Skeletal muscle satellite cell (primary cell): ENCODE data around the gene HNF1B.
A peak's percentile ranks its signal among the peaks of the same experiment; 100 is the strongest.

ENCODE experiments used
- H3K27me3 ChIP-seq: 2 replicates; pipeline ENCODE4 v1.7.0; 2013; ENCODE audit warnings: low read length; ENCODE audit not compliant: control insufficient read depth, insufficient read depth
- H3K36me3 ChIP-seq: 2 replicates; pipeline ENCODE4 v1.7.0; 2013; ENCODE audit warnings: mild to moderate bottlenecking, control low read depth, low read length; ENCODE audit not compliant: insufficient read depth
- H3K4me1 ChIP-seq: 2 replicates; pipeline ENCODE4 v1.7.0; 2013; ENCODE audit warnings: low read length; ENCODE audit not compliant: control insufficient read depth, insufficient read depth
- H3K4me2 ChIP-seq: 2 replicates; pipeline ENCODE4 v1.7.0; 2013; ENCODE audit warnings: mild to moderate bottlenecking, low read length
- H3K4me3 ChIP-seq: 2 replicates; pipeline ENCODE4 v1.7.0; 2013; ENCODE audit warnings: low read length
- H3K9ac ChIP-seq: 2 replicates; pipeline ENCODE4 v1.7.0; 2013; ENCODE audit warnings: mild to moderate bottlenecking, low read depth, low read length, moderate library complexity
- H3K9me3 ChIP-seq: replicated peaks from 2 replicates; pipeline ENCODE4 v1.7.0; 2013; ENCODE audit warnings: mild to moderate bottlenecking, control low read depth, low read length

The HNF1B gene

DNA sequence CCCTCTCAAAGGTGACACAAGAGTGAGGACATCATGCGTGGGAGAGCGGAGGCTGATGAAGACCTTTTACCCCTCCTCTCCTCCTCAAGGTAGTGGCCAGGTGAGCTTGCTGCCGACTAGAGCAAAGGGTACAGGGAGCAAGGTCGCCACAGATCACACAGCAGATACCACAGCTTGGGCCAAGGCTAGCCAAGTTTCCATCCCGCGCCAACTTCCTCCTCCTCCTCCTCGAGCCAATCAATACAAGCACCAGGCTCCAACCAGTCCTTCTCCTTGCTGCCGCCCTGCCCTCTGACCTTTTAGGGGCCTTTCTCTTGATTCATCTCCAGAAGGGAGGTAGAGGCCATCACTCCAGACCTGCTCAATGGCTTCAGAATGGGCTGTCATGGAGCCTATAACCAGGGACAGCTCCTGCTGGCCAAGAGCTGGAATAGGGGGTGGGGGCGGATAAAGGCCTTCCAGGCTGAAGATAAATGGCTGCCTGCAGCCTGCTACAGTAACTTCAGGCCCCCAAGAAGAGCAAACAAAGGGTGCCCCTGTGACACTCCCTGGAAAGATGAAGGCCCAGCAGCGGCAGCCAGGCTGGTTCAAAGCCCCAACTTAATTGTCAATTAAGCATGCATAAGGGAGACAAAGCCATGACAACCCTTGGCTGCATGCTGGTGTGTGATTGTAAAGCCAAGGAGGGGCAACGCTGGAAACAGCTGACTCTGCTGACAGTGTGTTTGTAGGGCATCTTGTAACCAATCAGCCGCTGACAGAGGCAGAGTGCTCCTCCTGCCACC is 17.8 kb downstream of the HNF1B start:
- H3K4me2 ChIP-seq: no peak overlapping the region

DNA sequence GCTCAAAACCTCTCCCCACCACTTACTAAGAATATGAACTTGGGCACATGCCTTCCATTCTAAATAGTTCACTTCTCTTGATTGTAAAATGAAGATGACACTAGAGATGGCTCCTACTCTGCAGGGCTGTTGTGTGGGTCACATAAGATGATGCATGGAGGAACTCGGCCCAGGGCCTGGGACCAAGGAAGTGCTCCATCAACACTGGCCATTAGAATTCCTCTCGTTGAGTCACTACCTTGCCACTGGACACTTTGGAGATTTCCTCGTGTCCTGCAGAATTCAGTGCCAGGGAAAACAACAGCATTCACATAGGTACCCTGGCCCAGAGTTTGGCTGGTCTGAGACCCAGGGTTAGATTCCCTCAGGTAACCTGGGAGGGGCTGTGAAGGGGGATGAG is 18.6 kb downstream of the HNF1B start:
- Histone ChIP-seq H3K9ac (no peak overlapping the region), H3K9me3 (no peaks in the 10 kb centered on the region), H3K4me1 (no peaks in the 10 kb centered on the region), H3K36me3 (no peaks in the 10 kb centered on the region), H3K4me3 (no peak overlapping the region), H3K27me3 (peaks cover 49% of the 10 kb centered on the region), H3K4me2 (no peak overlapping the region)

More for the DNA sequence above, 17.8 kb downstream of the HNF1B start:
- no peak overlapping the region for H3K4me3 ChIP-seq
- no peaks in the 10 kb centered on the region for H3K9me3 ChIP-seq
- H3K27me3 ChIP-seq: peaks cover 54% of the 10 kb centered on the region
- H3K9ac ChIP-seq: no peak overlapping the region
- H3K36me3 ChIP-seq: no peaks in the 10 kb centered on the region
- no peaks in the 10 kb centered on the region for H3K4me1 ChIP-seq

DNA sequence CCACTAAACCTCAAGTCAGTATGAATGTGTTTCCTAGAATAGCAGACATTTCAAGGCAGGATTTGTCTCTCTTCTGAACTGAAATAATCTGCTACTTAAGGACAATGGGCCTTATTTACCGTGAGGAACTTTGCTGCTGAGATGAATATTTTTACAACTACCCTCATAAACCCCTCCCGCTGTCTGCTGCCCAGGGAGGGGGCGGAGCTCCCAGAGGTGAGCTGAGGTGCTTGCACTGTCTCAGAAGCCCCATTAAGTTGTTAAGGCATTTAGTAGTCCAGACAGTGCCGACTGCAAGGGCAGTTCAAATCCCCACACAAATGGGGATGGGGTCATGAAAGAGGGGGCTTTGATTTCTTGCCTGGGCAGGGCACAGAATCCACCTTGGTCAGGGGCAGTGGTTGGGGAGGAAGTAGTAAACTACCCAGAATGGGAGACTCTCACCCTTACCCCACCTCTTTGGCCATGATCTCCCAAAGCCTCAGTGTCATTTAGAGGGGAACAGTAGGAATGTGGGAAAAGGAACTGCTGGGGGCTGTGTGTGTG is 19.2 kb downstream of the HNF1B start:
- Histone ChIP-seq H3K4me2 (no peak overlapping the region), H3K4me3 (no peak overlapping the region), H3K9ac (no peak overlapping the region), H3K27me3 (peaks cover 45% of the 10 kb centered on the region), H3K36me3 (no peaks in the 10 kb centered on the region), H3K4me1 (no peaks in the 10 kb centered on the region), H3K9me3 (no peaks in the 10 kb centered on the region)

DNA sequence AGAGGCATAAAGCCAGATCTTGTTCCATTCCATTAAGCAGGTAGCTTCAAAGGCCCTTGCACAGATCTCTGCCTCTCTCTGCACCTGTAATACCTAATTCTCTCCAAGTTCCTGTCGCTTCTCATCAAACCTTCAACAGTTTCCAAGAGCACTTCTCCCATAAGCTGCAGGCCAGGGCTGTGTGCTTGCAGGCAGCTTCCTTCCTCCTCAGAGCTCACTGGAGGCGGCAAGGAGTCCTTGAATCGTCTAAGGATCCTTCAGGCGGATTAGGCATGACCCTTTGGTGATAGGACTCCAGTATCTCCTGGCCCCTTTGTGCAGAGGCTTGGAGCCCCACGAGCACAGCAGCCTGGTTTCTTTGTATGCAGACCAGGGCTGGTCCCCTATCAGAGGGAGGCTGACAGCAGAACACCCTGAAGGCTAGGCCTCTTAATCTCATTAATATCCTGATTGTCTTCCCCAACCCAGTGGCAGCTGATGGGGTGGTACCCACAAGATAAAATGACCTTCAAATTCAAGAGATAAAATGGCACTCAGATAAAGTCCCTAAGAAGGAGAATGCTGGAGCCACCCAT is 19.8 kb downstream of the HNF1B start:
- Histone ChIP-seq H3K4me3 (no peak overlapping the region), H3K9me3 (no peaks in the 10 kb centered on the region), H3K4me2 (no peak overlapping the region), H3K9ac (no peak overlapping the region), H3K36me3 (no peaks in the 10 kb centered on the region), H3K4me1 (no peaks in the 10 kb centered on the region), H3K27me3 (peaks cover 39% of the 10 kb centered on the region)

DNA sequence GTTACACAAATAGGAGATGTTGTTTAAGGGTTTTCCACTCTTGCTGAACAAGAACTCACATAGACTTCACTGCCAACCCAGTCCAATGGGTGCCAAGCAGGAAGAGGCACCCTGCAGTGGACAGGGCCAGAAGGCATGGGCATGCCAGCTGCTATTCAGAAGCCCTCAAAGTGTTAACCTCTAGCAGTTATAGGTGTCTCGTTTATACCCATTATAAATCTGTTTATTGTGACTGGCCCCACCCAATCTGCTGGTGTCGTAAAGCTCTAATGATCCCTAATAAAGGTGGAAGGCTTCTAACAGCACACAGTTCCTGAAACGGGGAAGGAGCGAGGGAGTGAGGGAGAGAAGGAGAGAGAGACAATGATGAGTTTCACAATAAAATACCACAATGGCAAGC is 23.9 kb downstream of the HNF1B start:
- no peak overlapping the region for H3K4me3 ChIP-seq
- H3K27me3 ChIP-seq: peaks cover 25% of the 10 kb centered on the region
- H3K36me3 ChIP-seq: no peaks in the 10 kb centered on the region
- peaks cover 15% of the 10 kb centered on the region for H3K4me1 ChIP-seq
- H3K4me2 ChIP-seq: no peak overlapping the region
- H3K9ac ChIP-seq: no peak overlapping the region
- no peaks in the 10 kb centered on the region for H3K9me3 ChIP-seq

DNA sequence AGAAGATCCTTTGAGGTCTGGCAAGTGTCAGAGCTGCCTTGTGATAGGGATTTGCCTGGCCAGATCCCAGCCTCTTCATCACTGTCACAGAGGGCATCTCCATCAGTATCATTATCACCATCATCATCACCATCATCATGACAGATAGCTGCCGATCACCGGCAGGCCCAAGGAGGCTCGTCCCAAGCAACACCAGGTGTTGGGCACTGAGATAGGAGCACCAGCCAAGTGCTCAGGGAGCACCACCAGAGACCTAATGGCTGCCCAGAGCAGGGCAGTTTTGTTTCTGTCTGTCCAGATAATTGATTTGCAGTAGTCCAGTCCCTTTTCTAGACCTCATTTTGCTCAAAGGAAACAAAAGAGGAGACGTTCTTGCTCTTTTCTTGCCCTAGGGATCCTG is 25.0 kb downstream of the HNF1B start:
- peaks cover 15% of the 10 kb centered on the region for H3K27me3 ChIP-seq
- no peak overlapping the region for H3K4me3 ChIP-seq
- H3K36me3 ChIP-seq: no peaks in the 10 kb centered on the region
- H3K9me3 ChIP-seq: no peaks in the 10 kb centered on the region
- H3K4me1 ChIP-seq: peaks cover 15% of the 10 kb centered on the region
- no peak overlapping the region for H3K9ac ChIP-seq
- no peak overlapping the region for H3K4me2 ChIP-seq

DNA sequence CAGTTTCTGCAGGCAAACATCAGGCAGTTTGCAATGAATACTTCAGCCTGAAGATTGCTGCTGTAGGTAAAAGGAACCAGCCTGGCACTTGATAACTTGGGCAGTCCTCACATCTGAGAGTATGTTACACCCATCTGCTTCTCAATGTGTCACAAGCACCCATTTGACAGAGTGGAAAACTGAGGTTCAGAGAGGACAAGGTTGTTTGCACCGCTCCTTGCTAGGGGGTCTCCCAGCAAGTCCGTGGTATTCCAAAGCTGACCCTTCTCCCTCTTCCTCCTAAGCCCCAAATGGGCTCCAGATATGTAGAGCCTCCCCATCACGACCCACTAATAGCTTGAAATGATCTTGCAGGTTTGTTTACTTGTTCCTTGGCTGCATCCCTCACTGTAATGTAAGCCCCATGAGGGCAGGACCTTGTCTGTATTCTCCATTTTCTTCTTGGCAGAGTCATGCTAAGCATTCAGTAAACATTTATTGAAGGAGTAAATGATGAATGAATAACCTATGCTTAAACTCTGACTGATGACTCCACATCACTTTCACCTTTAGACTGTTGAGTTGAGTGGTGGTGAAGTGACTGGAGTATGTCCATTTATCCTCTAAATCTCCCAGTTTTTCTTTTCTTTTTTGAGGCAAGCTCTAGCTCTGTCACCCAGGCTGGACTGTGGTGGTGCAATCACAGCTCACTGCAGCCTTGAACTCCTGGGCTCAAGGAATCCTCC is 26.4 kb downstream of the HNF1B start:
- Histone ChIP-seq H3K4me3 (no peak overlapping the region), H3K36me3 (no peaks in the 10 kb centered on the region), H3K4me2 (no peak overlapping the region), H3K4me1 (peaks cover 15% of the 10 kb centered on the region), H3K9me3 (no peaks in the 10 kb centered on the region), H3K9ac (no peak overlapping the region), H3K27me3 (peaks cover 20% of the 10 kb centered on the region)

DNA sequence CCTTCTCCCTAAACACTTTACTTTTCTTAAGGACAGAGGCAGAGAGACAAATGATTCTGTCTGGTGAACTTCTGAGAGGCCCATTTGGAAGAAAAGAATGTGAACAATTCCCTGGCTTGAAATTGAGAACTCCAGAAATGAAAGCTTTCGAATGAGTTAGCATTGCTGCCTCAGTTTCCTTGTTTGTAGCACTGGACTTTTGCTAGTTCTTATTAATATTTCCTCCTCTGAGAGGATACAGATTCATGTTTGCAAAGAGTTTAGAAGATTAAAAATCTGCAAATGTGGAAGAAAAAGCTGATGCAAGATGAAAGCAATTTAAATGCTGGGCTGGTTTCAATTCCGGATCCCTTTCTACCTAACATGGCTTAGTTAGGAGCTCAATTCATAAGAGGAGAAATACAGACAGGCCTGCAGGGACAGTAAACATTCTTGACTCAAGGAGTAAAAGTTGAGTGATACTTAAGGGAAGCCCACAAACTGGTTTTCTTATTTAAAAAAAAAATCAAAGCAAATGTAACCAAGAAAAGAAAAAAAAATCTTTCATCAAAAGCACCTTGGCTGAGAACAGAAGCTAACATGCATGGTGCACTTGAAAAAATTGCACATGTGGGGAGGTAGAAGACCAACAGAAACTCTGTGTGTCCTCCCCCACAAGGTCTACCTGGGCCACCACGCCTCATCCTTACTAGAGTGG is 27.1 kb downstream of the HNF1B start:
- Histone ChIP-seq H3K27me3 (peaks cover 21% of the 10 kb centered on the region), H3K4me1 (peaks cover 15% of the 10 kb centered on the region), H3K9me3 (no peaks in the 10 kb centered on the region), H3K9ac (no peak overlapping the region), H3K4me2 (peak overlapping the region; percentile 64), H3K4me3 (peak overlapping the region; percentile 36), H3K36me3 (no peaks in the 10 kb centered on the region)

DNA sequence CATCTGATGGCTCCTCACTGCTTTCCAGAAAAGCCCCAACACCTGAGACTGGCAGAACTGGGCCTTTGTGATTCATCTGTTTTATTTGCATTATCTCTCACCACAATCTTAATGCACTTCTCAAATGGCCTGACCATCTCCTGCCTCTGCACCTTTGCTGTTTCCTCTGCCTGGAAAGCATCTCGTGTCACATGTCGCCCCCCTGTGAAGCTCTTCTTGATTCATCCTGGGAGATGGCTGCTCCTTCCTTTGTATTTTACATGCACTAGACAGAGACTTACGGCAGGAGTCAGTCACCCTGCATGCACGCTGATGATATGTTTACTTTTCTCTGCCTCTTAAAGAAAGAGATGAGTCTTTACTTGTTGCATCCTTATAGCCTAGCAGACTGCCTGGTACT is 30.0 kb downstream of the HNF1B start:
- Histone ChIP-seq H3K9me3 (no peaks in the 10 kb centered on the region), H3K4me2 (no peak overlapping the region), H3K9ac (no peak overlapping the region), H3K27me3 (peaks cover 29% of the 10 kb centered on the region), H3K4me1 (peaks cover 15% of the 10 kb centered on the region), H3K36me3 (no peaks in the 10 kb centered on the region), H3K4me3 (no peak overlapping the region)

DNA sequence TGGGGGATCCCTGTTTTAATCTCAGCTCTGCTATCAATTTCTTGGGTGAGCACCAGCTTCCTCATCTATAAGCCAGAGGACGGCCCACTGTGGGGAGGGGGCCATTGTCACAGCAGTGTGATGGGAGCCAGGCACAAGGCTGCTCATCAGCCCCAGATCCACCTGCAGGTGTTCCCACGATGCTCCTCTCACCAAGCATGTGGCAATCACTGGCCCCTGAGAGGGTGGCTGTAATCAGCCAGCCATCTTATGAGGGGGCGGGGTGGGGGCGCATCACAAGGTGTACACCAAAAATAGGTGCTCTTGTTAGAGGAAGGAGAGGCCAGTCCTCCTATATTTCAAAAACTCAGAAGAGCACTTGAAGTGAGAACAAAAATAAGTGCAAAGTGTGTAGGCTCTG is 31.2 kb downstream of the HNF1B start:
- Histone ChIP-seq H3K27me3 (peaks cover 38% of the 10 kb centered on the region), H3K4me3 (no peak overlapping the region), H3K4me1 (peaks cover 15% of the 10 kb centered on the region), H3K9ac (no peak overlapping the region), H3K36me3 (no peaks in the 10 kb centered on the region), H3K9me3 (no peaks in the 10 kb centered on the region), H3K4me2 (no peak overlapping the region)

DNA sequence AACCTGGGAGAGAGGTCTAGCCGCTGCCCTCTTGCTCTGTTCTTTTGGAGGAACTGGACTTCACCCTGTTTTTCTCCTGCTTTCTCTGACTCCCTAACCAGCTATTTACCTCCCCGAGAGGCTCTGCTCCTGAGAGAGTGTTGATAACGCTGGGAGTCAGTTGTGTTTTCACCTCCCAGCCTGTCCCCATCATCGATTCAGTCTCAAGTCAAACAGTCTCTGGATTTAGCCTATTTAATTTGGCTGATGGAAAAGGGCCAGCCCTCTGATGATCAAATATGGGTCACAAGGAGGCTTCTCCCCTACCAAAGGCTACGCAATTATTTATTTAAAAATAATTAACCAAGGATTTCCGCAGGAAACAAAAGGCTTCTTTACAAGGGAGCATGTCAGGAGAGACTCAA is 31.8 kb downstream of the HNF1B start:
- Histone ChIP-seq H3K27me3 (peaks cover 44% of the 10 kb centered on the region), H3K9me3 (no peaks in the 10 kb centered on the region)

More for the DNA sequence above, 31.8 kb downstream of the HNF1B start:
- H3K9ac ChIP-seq: no peak overlapping the region
- H3K36me3 ChIP-seq: no peaks in the 10 kb centered on the region
- H3K4me1 ChIP-seq: peaks cover 15% of the 10 kb centered on the region
- no peak overlapping the region for H3K4me3 ChIP-seq
- no peak overlapping the region for H3K4me2 ChIP-seq
